Mesenchymal stem cell (in vitro differentiated cells and primary cell): ENCODE measurements around the gene CELSR2.

Experiments used
- DNase-seq: peaks from one replicate; pipeline ENCODE4 v3.0.0-alpha.2; 2013
- H2AFZ ChIP-seq: one replicate; pipeline ENCODE4 v1.6.1; 2013; ENCODE audit warnings: low read depth, mild to moderate bottlenecking, control low read depth, inconsistent platforms, low read length, moderate library complexity
- H2AK5ac ChIP-seq: 2 replicates; pipeline ENCODE4 v1.6.1; 2013; ENCODE audit warnings: low read length, moderate library complexity, mild to moderate bottlenecking, inconsistent platforms; ENCODE audit not compliant: severe bottlenecking
- H2BK120ac ChIP-seq: one replicate; pipeline ENCODE4 v1.6.1; 2013; ENCODE audit warnings: low read depth, mild to moderate bottlenecking, inconsistent platforms, low read length, moderate library complexity
- H2BK12ac ChIP-seq, 2 experiments: one replicate each; pipeline ENCODE4 v1.6.1; 2013; ENCODE audit warnings: inconsistent platforms in 2 of 2, low read length in 2 of 2, mild to moderate bottlenecking in 2 of 2, moderate library complexity in 2 of 2, control low read depth in 1 of 2
- H2BK15ac ChIP-seq: one replicate; pipeline ENCODE4 v1.6.1; 2013; ENCODE audit warnings: mild to moderate bottlenecking, low read depth, inconsistent platforms; ENCODE audit not compliant: poor library complexity, severe bottlenecking
- H2BK5ac ChIP-seq: 2 replicates; pipeline ENCODE4 v1.6.1; 2013; ENCODE audit warnings: low read depth, mild to moderate bottlenecking, low read length, control low read depth, inconsistent platforms; ENCODE audit not compliant: poor library complexity, severe bottlenecking
- H3K14ac ChIP-seq, 2 experiments: one replicate each; pipeline ENCODE4 v1.6.1; 2013; ENCODE audit warnings: inconsistent platforms in 2 of 2, low read length in 2 of 2, control low read depth in 1 of 2, mild to moderate bottlenecking in 1 of 2, moderate library complexity in 1 of 2
- H3K18ac ChIP-seq, 2 experiments: one replicate each; pipeline ENCODE4 v1.6.1; 2013; ENCODE audit warnings: inconsistent platforms in 2 of 2, low read length in 2 of 2, control low read depth in 1 of 2, low read depth in 1 of 2, mild to moderate bottlenecking in 1 of 2
- H3K23ac ChIP-seq, 2 experiments: one replicate each; pipeline ENCODE4 v1.6.1; 2013; ENCODE audit warnings: inconsistent platforms in 2 of 2, low read length in 2 of 2, mild to moderate bottlenecking in 2 of 2, moderate library complexity in 2 of 2, control low read depth in 1 of 2
- H3K27ac ChIP-seq: 2 replicates; pipeline ENCODE4 v1.5.1; 2013; ENCODE audit warnings: mild to moderate bottlenecking, moderate library complexity, low read length, control low read depth, inconsistent platforms; ENCODE audit not compliant: poor library complexity, severe bottlenecking
- H3K27me3 ChIP-seq, 2 experiments: 2 replicates each; pipeline versions ENCODE4 v1.6.1 to v1.7.0; 2013; ENCODE audit warnings: low read length in 2 of 2, mild to moderate bottlenecking in 2 of 2, moderate library complexity in 2 of 2, control low read depth in 1 of 2, inconsistent platforms in 1 of 2; ENCODE audit not compliant: control insufficient read depth in 1 of 2, insufficient read depth in 1 of 2
- H3K36me3 ChIP-seq, 2 experiments: 2 replicates each; pipeline versions ENCODE4 v1.6.1 to v1.7.0; 2013; ENCODE audit warnings: low read length in 2 of 2, control low read depth in 1 of 2, inconsistent platforms in 1 of 2, low read depth in 1 of 2, mild to moderate bottlenecking in 1 of 2; ENCODE audit not compliant: insufficient read depth in 2 of 2, control insufficient read depth in 1 of 2
- H3K4ac ChIP-seq, 2 experiments: one replicate each; pipeline ENCODE4 v1.6.1; 2013; ENCODE audit warnings: inconsistent platforms in 2 of 2, low read length in 2 of 2, mild to moderate bottlenecking in 2 of 2, moderate library complexity in 2 of 2, control low read depth in 1 of 2, low read depth in 1 of 2
- H3K4me1 ChIP-seq: 2 replicates; pipeline ENCODE4 v1.6.1; 2013; ENCODE audit warnings: low read depth, low read length, control low read depth; ENCODE audit not compliant: control insufficient read depth, insufficient read depth
- H3K4me2 ChIP-seq: 2 replicates; pipeline ENCODE4 v1.6.1; 2013; ENCODE audit warnings: low read length, mild to moderate bottlenecking, inconsistent platforms; ENCODE audit not compliant: poor library complexity, severe bottlenecking
- H3K4me3 ChIP-seq, 2 experiments: 2 replicates each; pipeline versions ENCODE4 v1.5.1 to v1.7.0; 2013; ENCODE audit warnings: low read length in 2 of 2, mild to moderate bottlenecking in 2 of 2, control low read depth in 1 of 2, low read depth in 1 of 2; ENCODE audit not compliant: insufficient read depth in 1 of 2
- H3K79me1 ChIP-seq: replicated peaks from 2 replicates; pipeline ENCODE4 v1.6.1; 2013; ENCODE audit warnings: mild to moderate bottlenecking, control low read depth, low read length, inconsistent platforms; ENCODE audit not compliant: poor library complexity, severe bottlenecking
- H3K9ac ChIP-seq: 2 replicates; pipeline ENCODE4 v1.7.0; 2013; ENCODE audit warnings: mild to moderate bottlenecking, low read length, moderate library complexity
- H3K9me3 ChIP-seq: 2 replicates; pipeline ENCODE4 v1.7.0; 2013; ENCODE audit warnings: mild to moderate bottlenecking, low read length; ENCODE audit not compliant: control insufficient read depth
- H4K8ac ChIP-seq: one replicate; pipeline ENCODE4 v1.6.1; 2013; ENCODE audit warnings: inconsistent platforms, mild to moderate bottlenecking, low read length, moderate library complexity
- H4K91ac ChIP-seq: one replicate; pipeline ENCODE4 v1.6.1; 2013; ENCODE audit warnings: mild to moderate bottlenecking, low read length, inconsistent platforms
- WGBS: methylation state at CpG from one replicate; pipeline ENCODE4 v1.1.7; 2013; ENCODE audit warnings: mixed read lengths; 5-methylcytosine and 5-hydroxymethylcytosine counted together

Gene CELSR2

DNA sequence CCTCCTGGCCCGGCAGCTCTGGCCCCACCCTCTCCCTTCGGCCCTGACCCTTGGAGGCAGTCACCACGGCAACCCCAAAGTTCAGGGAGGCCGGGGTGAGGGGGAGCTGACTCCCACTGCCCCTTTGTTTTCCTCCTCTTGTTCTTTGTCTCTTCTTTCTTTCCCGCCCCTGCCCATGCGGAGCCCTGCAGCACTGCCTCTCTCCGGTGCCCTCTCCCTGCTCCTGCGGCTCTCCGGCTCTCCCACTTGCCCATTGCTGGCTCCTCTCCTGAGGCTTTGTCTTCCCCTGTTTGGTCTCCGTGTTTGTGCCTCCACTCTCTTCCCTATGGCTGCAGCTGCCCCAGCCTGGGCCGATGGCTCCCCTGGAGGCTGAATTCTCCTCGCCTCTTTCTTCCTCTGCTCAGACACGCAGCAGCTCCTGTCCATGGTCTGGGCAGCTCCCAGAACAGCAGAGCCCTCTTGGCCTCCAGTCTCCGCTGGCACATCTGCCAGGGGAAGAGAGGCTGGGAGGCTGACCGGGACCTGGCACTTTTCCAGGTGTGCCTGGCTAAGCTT, 5.8 kb downstream of the CELSR2 start:
- H3K23ac ChIP-seq, result no peak overlapping the region
- no peak overlapping the region for H2BK120ac ChIP-seq
- H3K4me3 ChIP-seq, result no peak overlapping the region
- no peak overlapping the region for H4K8ac ChIP-seq
- H3K4me2 ChIP-seq, result no peak overlapping the region
- no peak overlapping the region for H2AFZ ChIP-seq
- 87% methylated on average over 15 of the region's 15 CpGs for WGBS
- H3K36me3 ChIP-seq, result peaks cover 0 to 23% of the 10 kb centered on the region in 2 experiments
- no peak overlapping the region for H3K9ac ChIP-seq
- H2AK5ac ChIP-seq, result peak overlapping the region; percentile 69
- H3K9me3 ChIP-seq, result no peaks in the 10 kb centered on the region
- H2BK12ac ChIP-seq, result no peak overlapping the region
- no peak overlapping the region for H4K91ac ChIP-seq
- no peak overlapping the region for H3K18ac ChIP-seq
- peak overlapping the region; percentile 28 for H2BK15ac ChIP-seq
- no peak overlapping the region for H3K27ac ChIP-seq
- H3K4me1 ChIP-seq, result peaks cover 52% of the 10 kb centered on the region
- no peak overlapping the region for H3K14ac ChIP-seq
- H3K79me1 ChIP-seq, result peaks cover 3% of the 10 kb centered on the region
- peaks cover 0 to 45% of the 10 kb centered on the region in 2 experiments for H3K27me3 ChIP-seq
- H2BK5ac ChIP-seq, result no peak overlapping the region
- no peak overlapping the region for H3K4ac ChIP-seq
- no peak for DNase-seq

DNA sequence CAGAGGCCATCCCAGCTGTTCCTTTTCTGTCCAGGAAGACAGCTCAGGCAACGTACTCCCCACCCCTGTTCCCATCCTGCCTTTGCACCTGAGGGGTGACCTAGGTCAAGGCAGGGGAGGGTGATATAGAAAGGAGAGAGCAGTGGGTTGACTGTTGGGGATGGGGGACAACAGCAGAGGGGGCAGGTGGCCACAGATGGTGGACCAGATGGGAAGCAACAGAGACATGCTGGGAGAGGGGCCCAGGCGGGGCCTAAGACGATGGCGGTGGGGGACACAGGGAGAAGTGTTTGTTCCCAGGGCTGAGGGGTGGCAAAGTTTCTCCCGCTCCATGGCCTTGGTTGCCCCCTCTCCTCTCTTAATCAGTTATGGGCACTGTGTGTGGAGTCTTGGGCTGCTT, 6.3 kb downstream of the CELSR2 start:
- H3K4me1 ChIP-seq, result peaks cover 47% of the 10 kb centered on the region
- no peak overlapping the region for H4K8ac ChIP-seq
- no peak overlapping the region for H3K23ac ChIP-seq
- H2AK5ac ChIP-seq, result peak overlapping the region; percentile 29
- H4K91ac ChIP-seq, result no peak overlapping the region
- H2BK12ac ChIP-seq, result no peak overlapping the region
- H3K4ac ChIP-seq, result no peak overlapping the region
- no peak overlapping the region for H3K4me3 ChIP-seq
- H3K79me1 ChIP-seq, result peaks cover 3% of the 10 kb centered on the region
- H3K14ac ChIP-seq, result no peak overlapping the region
- no peak for DNase-seq
- H3K9me3 ChIP-seq, result no peaks in the 10 kb centered on the region
- H2AFZ ChIP-seq, result no peak overlapping the region
- H2BK15ac ChIP-seq, result no peak overlapping the region
- 93% methylated on average over 3 of the region's 5 CpGs for WGBS
- H3K18ac ChIP-seq, result no peak overlapping the region
- H2BK120ac ChIP-seq, result no peak overlapping the region
- peaks cover 0 to 20% of the 10 kb centered on the region in 2 experiments for H3K36me3 ChIP-seq
- no peak overlapping the region for H3K4me2 ChIP-seq
- no peak overlapping the region for H3K27ac ChIP-seq
- H3K27me3 ChIP-seq, result peaks cover 0 to 40% of the 10 kb centered on the region in 2 experiments
- H2BK5ac ChIP-seq, result no peak overlapping the region
- no peak overlapping the region for H3K9ac ChIP-seq

DNA sequence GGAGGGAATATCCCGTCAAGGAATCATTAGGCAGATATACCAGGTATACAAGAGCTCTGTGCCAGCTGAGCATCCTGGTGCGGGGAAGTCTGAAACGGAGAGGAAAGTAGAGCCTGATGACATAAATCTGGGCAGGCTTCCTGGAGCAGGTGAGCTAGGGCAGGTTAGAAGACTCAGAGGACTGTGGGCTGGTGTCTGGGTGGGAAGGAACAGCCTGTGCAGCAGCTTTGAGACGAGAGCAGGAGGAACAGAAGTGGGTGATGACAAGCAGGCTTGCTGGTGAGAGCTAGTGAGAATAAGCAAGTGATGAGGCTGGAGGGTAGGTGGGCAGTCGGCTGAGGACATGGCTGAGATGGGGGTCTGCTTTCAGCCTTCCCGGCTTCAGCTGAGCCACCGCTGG, 6.7 kb downstream of the CELSR2 start:
- Histone ChIP-seq H3K4me1 (peaks cover 49% of the 10 kb centered on the region), H3K27ac (no peak overlapping the region), H3K23ac (no peak overlapping the region), H2BK5ac (no peak overlapping the region), H3K9me3 (no peaks in the 10 kb centered on the region), H3K9ac (no peak overlapping the region), H3K4me3 (no peak overlapping the region), H3K36me3 (peaks cover 0 to 20% of the 10 kb centered on the region in 2 experiments), H4K91ac (no peak overlapping the region), H3K4ac (no peak overlapping the region), H3K79me1 (peaks cover 3% of the 10 kb centered on the region), H3K4me2 (no peak overlapping the region), H2BK12ac (no peak overlapping the region), H2BK15ac (no peak overlapping the region), H2AFZ (no peak overlapping the region), H3K18ac (no peak overlapping the region), H3K14ac (no peak overlapping the region), H2AK5ac (peak overlapping the region; percentile 29), H4K8ac (no peak overlapping the region), H3K27me3 (peaks cover 0 to 35% of the 10 kb centered on the region in 2 experiments), H2BK120ac (no peak overlapping the region)
- DNase-seq, result no peak
- WGBS, result 77% methylated on average over 7 of the region's 7 CpGs

DNA sequence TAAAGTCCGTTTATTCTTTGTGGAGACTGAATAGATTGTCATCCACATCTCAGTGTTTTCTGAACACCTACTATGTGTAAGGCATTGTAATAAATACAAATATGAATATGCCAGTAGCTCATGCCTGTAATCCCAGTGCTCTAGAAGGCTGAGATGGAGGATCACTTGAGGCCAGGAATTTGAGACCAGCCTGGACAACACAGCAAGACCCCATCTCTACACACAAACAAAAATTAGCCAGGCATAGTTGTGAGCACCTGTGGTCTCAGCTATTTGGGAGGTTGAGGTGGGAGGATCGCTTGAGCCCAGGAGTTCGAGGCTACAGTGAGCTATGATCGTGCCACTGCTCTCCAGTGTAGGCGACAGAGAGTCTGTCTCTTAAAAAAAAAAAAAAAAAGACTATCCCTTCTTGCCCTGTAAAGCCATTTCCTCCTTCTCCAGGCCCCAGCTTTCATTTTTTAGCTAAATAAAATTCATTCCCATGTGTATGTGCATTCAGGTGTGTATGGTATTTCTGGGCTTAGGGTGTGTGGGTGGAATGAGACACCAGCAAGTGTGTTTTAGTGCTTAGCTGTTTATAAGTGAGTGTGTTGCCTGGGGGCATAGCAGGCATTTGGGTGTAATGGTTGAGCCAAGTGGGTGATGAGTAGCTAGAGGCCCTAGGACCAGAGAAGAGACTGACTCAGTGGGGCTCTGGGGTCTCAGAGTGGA, 7.8 kb downstream of the CELSR2 start:
- no peak overlapping the region for H4K8ac ChIP-seq
- no peak overlapping the region for H2BK12ac ChIP-seq
- H3K4me2 ChIP-seq, result no peak overlapping the region
- H3K27ac ChIP-seq, result no peak overlapping the region
- H3K9ac ChIP-seq, result no peak overlapping the region
- H2AK5ac ChIP-seq, result peak overlapping the region; percentile 28
- H3K4me3 ChIP-seq, result no peak overlapping the region
- H3K36me3 ChIP-seq, result peaks cover 0 to 28% of the 10 kb centered on the region in 2 experiments
- H3K9me3 ChIP-seq, result no peaks in the 10 kb centered on the region
- no peak overlapping the region for H3K14ac ChIP-seq
- no peak overlapping the region for H2BK15ac ChIP-seq
- H2BK5ac ChIP-seq, result no peak overlapping the region
- no peak overlapping the region for H3K23ac ChIP-seq
- H3K4ac ChIP-seq, result no peak overlapping the region
- H3K79me1 ChIP-seq, result peaks cover 3% of the 10 kb centered on the region
- WGBS, result 97% methylated on average over 3 of the region's 5 CpGs
- peaks cover 51% of the 10 kb centered on the region for H3K4me1 ChIP-seq
- no peak for DNase-seq
- peaks cover 0 to 31% of the 10 kb centered on the region in 2 experiments for H3K27me3 ChIP-seq
- no peak overlapping the region for H4K91ac ChIP-seq
- H3K18ac ChIP-seq, result no peak overlapping the region
- H2AFZ ChIP-seq, result no peak overlapping the region
- no peak overlapping the region for H2BK120ac ChIP-seq
